GM12878 (cell line): ENCODE data around the gene AGBL5. TPM values are rescaled to one million over a fixed set of nuclear protein-coding genes. Genes with fewer than 3 reads are reported as not detected.

Experiments
- CBX3 ChIP-seq: fragments of 200-600 bp; sonication (generic); IDR thresholded peaks from 2 replicates; pipeline ENCODE4 v1.6.1; 2016; ENCODE audit warnings: low read depth, borderline replicate concordance
- CHD2 ChIP-seq: IDR thresholded peaks from 2 replicates; pipeline ENCODE4 v1.6.1; 2011; ENCODE audit warnings: low read depth, low read length, improper control_type of control experiment, borderline replicate concordance
- CHD4 ChIP-seq: fragments of 200-600 bp; sonication (generic); IDR thresholded peaks from 2 replicates; pipeline ENCODE4 v1.6.1; 2016; ENCODE audit warnings: mild to moderate bottlenecking
- E2F4 ChIP-seq: IDR thresholded peaks from 2 replicates; pipeline ENCODE4 v1.6.1; 2012; ENCODE audit warnings: low read depth, low read length, improper control_type of control experiment
- E4F1 ChIP-seq: fragments of 450-650 bp; IDR thresholded peaks from 2 replicates; pipeline ENCODE4 v1.6.1; 2018; ENCODE audit warnings: borderline replicate concordance, mild to moderate bottlenecking; ENCODE audit not compliant: partially characterized antibody
- HDAC2 ChIP-seq: fragments of 200-600 bp; sonication (generic); IDR thresholded peaks from 2 replicates; pipeline ENCODE4 v1.6.1; 2017
- HDGF ChIP-seq: fragments of 450-650 bp; IDR thresholded peaks from 2 replicates; pipeline ENCODE4 v1.6.1; 2016; ENCODE audit warnings: antibody characterized with exemption
- HSF1 ChIP-seq: fragments of 150-350 bp; IDR thresholded peaks from 2 replicates; pipeline ENCODE4 v1.6.1; 2014; ENCODE audit warnings: mild to moderate bottlenecking, low read depth, low read length
- MEF2A ChIP-seq: IDR thresholded peaks from 2 replicates; pipeline ENCODE4 v1.6.1; 2011; ENCODE audit warnings: low read depth, mild to moderate bottlenecking, low read length, moderate library complexity; ENCODE audit not compliant: insufficient read depth
- MXI1 ChIP-seq: fragments of 150-350 bp; IDR thresholded peaks from 2 replicates; pipeline ENCODE4 v1.6.1; 2011; ENCODE audit warnings: low read depth, mild to moderate bottlenecking, inconsistent platforms, low read length, improper control_type of control experiment
- RAD51 ChIP-seq: fragments of 450-650 bp; IDR thresholded peaks from 2 replicates; pipeline ENCODE4 v1.6.1; 2016; ENCODE audit warnings: moderate library complexity, mild to moderate bottlenecking, inconsistent platforms
- RELB ChIP-seq: fragments of 450-650 bp; IDR thresholded peaks from 2 replicates; pipeline ENCODE4 v1.6.1; 2017; ENCODE audit warnings: low read depth, mild to moderate bottlenecking, moderate library complexity
- SMAD5 ChIP-seq: IDR thresholded peaks from 2 replicates; pipeline ENCODE4 v1.6.1; 2016; ENCODE audit warnings: antibody characterized with exemption, low read depth
- TCF7 ChIP-seq: IDR thresholded peaks from 2 replicates; pipeline ENCODE4 v1.6.1; 2014; ENCODE audit warnings: antibody characterized with exemption, borderline replicate concordance
- polyA plus RNA-seq, 11 experiments: library from polyadenylated mRNA; depleted of rRNA in 4 of 11; unstranded in 6 of 11; stranded (reverse) in 5 of 11; fragments of >200 nt; fragmentation: Nextera tagmentation in 4 of 11; fragmentation: Illumina TruSeq in 1 of 11; extraction: Ambion mirVana in 4 of 11; extraction: Trizol in 1 of 11; gene quantifications; 1 replicate in 1 of 11; 2 replicates in 10 of 11; pipeline versions ENCODE4 v1.2.1 to v1.2.3, GENCODE V29; 2011 to 2016; ENCODE audit warnings: inconsistent platforms in 2 of 11, missing spikeins in 2 of 11, low read depth in 1 of 11
- total RNA-seq, 4 experiments: library from RNA; depleted of rRNA in 3 of 4; stranded (reverse); fragments of >200 nt in 3 of 4; fragmentation: Illumina TruSeq in 1 of 4; extraction: Trizol in 1 of 4; gene quantifications; 2 replicates each; pipeline versions ENCODE4 v1.2.1 to v1.2.3, GENCODE V29; 2013 to 2021
- TF ChIP-seq, protein P1 (sequence below): fragments of 150-350 bp; IDR thresholded peaks from 2 replicates; pipeline ENCODE4 v1.6.1; 2016; ENCODE audit warnings: low read depth, low read length
- TF ChIP-seq, protein P2 (sequence below): fragments of 450-650 bp; formaldehyde crosslinking; IDR thresholded peaks from 2 replicates; pipeline ENCODE4 v1.5.0; 2022; ENCODE audit warnings: mild to moderate bottlenecking, missing genetic modification characterization

Gene AGBL5
- total and polyA plus RNA-seq, 10 of the 15 experiments (the other 5 are each of a cell fraction or from before 2014, with no cell fraction given) = 1.9 to 28.5 (median 19.5) TPM

DNA sequence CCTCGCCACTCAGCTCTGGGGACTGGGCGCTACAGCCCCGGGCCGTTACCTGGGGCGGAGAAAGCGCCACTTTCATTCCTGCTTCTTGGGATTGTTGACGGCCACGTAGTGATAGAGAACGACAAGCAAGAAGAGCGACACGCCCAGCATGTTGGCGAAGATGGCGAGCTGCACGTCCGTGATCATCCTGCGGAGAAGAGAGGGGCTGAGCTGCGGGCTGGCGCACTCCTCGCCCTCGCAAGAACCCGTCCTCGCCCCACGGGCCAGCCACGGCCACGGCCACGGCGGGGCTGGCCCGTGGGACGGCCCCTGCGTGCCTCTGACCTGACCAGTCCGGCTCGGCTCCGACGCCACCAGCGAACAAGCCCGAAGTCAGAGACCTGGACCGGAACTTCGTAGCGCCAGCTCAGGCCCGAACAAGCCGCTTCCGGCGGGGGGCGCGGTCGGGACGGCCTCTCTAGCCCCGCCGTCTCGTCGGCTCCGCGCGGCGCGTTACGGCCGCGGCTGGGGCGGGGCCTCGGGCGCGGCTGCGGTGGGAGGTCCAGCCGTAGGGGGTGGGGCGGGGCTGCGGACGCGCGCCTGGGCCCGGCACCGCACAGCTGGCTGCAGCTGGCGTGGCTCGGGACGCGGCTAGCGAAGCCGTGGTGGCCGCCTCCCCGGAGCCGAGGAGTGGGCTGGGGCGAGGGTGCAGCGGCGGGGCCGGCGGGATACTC, 20.0 kb downstream of the AGBL5 start, which contains the start of gene OST4 (continued):
- TF ChIP-seq E4F1 = no peak
- no peak for TF ChIP-seq HSF1
- no peak for TF ChIP-seq MEF2A
- TF ChIP-seq SMAD5 = no peak
- TF ChIP-seq RELB = peak; percentile 35; the same call in 1 of the 2 replicates
- TF ChIP-seq, protein P1, sequence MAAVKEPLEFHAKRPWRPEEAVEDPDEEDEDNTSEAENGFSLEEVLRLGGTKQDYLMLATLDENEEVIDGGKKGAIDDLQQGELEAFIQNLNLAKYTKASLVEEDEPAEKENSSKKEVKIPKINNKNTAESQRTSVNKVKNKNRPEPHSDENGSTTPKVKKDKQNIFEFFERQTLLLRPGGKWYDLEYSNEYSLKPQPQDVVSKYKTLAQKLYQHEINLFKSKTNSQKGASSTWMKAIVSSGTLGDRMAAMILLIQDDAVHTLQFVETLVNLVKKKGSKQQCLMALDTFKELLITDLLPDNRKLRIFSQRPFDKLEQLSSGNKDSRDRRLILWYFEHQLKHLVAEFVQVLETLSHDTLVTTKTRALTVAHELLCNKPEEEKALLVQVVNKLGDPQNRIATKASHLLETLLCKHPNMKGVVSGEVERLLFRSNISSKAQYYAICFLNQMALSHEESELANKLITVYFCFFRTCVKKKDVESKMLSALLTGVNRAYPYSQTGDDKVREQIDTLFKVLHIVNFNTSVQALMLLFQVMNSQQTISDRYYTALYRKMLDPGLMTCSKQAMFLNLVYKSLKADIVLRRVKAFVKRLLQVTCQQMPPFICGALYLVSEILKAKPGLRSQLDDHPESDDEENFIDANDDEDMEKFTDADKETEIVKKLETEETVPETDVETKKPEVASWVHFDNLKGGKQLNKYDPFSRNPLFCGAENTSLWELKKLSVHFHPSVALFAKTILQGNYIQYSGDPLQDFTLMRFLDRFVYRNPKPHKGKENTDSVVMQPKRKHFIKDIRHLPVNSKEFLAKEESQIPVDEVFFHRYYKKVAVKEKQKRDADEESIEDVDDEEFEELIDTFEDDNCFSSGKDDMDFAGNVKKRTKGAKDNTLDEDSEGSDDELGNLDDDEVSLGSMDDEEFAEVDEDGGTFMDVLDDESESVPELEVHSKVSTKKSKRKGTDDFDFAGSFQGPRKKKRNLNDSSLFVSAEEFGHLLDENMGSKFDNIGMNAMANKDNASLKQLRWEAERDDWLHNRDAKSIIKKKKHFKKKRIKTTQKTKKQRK = no peak
- peak; percentile 35 for TF ChIP-seq CHD2
- TF ChIP-seq TCF7 = no peak
- no peak for TF ChIP-seq HDGF
- TF ChIP-seq, protein P2, sequence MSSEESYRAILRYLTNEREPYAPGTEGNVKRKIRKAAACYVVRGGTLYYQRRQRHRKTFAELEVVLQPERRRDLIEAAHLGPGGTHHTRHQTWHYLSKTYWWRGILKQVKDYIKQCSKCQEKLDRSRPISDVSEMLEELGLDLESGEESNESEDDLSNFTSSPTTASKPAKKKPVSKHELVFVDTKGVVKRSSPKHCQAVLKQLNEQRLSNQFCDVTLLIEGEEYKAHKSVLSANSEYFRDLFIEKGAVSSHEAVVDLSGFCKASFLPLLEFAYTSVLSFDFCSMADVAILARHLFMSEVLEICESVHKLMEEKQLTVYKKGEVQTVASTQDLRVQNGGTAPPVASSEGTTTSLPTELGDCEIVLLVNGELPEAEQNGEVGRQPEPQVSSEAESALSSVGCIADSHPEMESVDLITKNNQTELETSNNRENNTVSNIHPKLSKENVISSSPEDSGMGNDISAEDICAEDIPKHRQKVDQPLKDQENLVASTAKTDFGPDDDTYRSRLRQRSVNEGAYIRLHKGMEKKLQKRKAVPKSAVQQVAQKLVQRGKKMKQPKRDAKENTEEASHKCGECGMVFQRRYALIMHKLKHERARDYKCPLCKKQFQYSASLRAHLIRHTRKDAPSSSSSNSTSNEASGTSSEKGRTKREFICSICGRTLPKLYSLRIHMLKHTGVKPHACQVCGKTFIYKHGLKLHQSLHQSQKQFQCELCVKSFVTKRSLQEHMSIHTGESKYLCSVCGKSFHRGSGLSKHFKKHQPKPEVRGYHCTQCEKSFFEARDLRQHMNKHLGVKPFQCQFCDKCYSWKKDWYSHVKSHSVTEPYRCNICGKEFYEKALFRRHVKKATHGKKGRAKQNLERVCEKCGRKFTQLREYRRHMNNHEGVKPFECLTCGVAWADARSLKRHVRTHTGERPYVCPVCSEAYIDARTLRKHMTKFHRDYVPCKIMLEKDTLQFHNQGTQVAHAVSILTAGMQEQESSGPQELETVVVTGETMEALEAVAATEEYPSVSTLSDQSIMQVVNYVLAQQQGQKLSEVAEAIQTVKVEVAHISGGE (CRISPR knock-in tag) = no peak
- TF ChIP-seq MXI1 = peak; percentile 70
- no peak for TF ChIP-seq CBX3
- TF ChIP-seq RAD51 = no peak
- no peak for TF ChIP-seq CHD4
- 0 out of 2 replicates have a peak, but pooled peaks have one; percentile 7 for TF ChIP-seq E2F4
- no peak for TF ChIP-seq HDAC2
